LoVo (cell line): Measurements from ENCODE around the gene ADIPOQ.
"Not testable (repeated sequence)": the region's sequence is repeated elsewhere in the genome, so short reads cannot be mapped to it uniquely, and the experiment has no call there.

Experiments used
- DNase-seq: peaks from one replicate; pipeline ENCODE4 v3.0.0-alpha.2; 2016; ENCODE audit warnings: low spot score

Gene ADIPOQ

DNA sequence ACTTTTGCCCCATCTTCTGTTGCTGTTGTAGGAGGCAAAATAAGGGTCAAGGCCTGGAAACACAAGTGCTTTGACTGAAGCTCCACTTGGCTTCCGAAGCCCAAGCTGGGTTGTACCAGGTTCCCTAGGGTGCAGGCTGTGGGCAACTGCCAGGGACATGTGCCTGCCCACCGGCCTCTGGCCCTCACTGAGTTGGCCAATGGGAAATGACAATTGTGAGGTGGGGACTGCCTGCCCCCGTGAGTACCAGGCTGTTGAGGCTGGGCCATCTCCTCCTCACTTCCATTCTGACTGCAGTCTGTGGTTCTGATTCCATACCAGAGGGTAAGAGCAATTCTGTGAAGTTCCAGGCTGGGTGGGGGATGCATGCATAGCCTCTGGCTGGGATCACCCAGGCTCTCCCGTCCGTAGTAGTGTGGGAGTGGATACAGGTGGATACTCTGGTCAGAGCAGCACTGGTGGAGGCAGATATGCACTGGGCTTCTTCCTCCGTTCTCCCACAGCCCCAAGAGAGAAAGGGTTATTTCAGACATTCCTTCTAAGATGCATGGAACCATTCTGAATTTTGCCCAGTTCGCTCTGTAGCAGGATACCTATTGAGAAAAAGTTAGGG is at the start of gene ADIPOQ:
TSS of gene ADIPOQ (plus strand) at position 285 of the 613 bp plus-strand sequence. CDS start 10,349 bp downstream, outside the sequence.
- DNase-seq = no peak

- no peak for DNase-seq
Measured at GRCh38 chr3:186798239-186798874, 44.2 kb upstream of the ADIPOQ start.

DNA sequence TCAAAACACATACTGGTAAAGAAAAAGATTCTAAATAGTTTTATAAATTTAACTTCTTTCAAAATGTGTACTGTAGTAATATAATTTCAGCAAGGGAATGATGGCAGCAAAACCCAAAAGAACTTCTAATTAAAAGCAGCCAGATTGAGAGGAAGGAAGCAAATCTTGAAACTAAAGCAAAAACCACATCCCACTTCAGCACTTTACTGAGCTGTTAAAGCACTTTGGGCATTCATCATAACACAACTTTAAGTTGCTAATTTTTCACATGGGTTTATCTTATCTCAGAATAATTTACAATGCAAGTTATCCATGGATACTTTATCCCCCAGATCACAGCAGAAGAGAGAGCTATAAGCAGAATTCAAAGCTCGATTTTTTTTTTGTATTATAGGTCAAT is 42.2 kb upstream of the ADIPOQ start:
- no peak for DNase-seq

- no peak for DNase-seq
Measured at GRCh38 chr3:186802701-186803100, 39.8 kb upstream of the ADIPOQ start.

- DNase-seq = not testable (repeated sequence)
Measured at GRCh38 chr3:186803447-186803846, 39.1 kb upstream of the ADIPOQ start.

- peak; percentile 82 for DNase-seq
Measured at GRCh38 chr3:186806089-186807055, 36.1 kb upstream of the ADIPOQ start, which contains the start of gene RFC4. Gene RFC4 (minus strand): TSS chr3:186806482. CDS start chr3:186804713, 1,769 bp downstream.

GRCh38 chr3:186807231-186807630 is 35.3 kb upstream of the ADIPOQ start:
- DNase-seq = no peak

GRCh38 chr3:186810336-186810996 is 32.0 kb upstream of the ADIPOQ start:
- DNase-seq = no peak

DNA sequence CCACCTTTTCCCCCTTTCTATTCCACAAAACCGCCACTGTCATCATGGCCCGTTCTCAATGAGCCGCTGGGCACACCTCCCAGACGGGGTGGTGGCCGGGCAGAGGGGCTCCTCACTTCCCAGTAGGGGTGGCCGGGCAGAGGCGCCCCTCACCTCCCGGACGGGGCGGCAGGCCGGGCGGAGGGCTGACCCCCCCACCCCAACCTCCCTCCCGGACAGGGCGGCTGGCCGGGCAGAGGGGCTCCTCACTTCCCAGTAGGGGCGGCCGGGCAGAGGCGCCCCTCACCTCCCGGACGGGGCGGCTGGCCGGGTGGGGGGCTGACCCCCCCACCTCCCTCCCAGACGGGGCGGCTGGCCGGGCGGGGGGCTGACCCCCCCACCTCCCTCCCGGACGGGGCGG is 31.2 kb upstream of the ADIPOQ start:
- DNase-seq = not testable (repeated sequence)

- no peak for DNase-seq
Measured at GRCh38 chr3:186814100-186814499, 28.4 kb upstream of the ADIPOQ start.

DNA sequence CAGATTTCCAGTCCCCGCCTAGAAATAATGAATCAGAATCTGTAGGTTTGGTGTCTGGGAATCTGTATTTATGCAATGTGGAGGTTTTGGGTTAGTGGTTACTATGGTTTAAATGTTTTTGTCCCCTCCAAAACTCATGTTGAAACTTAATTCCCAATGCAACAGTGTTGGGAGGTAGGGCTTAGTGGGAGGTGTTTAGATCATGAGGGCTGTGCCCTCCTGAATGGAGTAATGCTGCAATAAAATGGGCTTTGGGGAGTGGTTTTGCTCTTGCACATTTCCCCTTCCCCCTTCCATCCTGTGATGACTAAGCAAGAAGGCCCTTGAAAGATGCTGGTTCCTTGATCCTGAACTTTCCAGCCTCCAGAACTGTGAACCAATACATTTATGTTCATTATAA is 27.1 kb upstream of the ADIPOQ start:
- peak; percentile 16 for DNase-seq

DNA sequence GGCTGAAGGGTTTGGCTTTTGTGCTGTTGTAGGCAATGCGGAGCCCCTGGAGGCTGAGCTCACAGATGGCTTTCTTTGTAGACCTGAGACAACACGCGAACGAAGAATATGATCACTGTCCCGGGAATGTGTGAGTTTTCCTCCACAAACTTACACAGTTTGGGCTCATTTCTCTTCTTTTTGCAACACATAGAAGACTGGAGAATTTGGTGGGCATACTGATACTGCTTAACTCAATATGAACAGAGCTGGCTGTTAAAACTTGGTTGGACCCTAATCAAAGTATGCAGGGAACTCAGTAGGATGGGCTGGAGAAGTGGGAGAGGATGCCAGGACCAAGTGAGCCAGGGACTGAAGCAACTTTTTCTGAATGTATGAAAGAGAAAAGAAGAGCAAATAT is 24.0 kb upstream of the ADIPOQ start:
- no peak for DNase-seq

GRCh38 chr3:186818956-186819355 is 23.6 kb upstream of the ADIPOQ start:
- no peak for DNase-seq

DNA sequence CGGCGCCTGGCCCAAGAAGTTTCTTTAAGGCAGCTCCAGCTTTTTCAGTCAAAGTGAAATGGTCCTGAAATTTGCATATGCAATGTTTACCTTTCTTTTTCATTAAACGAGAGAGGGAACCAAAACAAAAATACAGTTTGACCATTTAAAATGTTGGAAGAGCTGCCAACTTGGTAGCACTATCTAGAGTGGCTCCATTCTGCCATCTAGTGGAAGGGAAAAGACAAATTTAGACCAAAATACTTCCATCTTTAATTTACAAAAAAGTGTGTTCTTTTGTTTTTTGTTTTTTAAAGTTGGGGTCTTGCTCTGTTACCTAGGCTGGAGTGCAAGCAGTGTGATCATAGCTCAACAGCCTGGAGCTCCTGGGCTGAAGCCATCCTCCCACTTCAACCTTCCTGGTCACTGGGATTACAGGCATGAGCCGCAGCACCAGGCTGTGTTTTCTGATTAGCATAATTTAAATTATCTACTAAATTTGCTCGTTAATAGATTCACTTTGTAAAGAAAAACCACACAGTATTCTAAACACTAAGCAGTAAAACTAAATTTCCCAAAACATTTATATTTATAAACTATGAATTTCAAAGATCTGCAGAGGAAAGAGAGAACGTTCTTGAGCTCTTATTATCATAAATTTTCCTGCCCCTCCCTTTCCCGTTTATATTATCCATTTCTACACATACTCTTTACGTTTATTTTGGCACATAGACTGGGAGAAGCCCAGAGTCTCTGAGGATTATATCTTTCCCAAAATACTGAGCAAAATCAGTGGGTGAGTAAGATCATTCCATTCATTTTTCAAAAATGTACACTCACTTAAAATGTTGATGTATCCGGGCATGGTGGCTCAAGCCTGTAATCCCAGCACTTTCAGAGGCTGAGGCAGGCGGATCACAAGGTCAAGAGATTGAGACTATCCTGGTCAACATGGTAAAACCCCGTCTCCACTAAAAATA is 20.8 kb upstream of the ADIPOQ start:
- DNase-seq = peak; percentile 47

DNA sequence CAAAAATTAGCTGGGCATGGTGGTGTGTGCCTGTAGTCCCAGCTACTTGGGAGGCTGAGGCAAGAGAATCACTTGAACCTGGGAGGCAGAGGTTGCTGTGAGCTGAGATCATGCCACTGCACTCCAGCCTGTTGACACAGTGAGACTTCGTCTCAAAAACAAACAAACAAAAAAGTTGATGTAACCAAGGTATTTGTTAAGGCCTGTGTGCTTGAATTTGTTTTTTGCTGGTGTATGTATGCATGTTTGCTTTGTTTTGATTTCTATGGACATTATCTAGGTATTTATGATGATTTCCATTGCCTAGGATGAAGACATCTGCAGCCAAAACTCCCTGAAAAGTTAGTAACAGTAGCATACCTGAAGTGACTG is 20.1 kb upstream of the ADIPOQ start:
- DNase-seq = not testable (repeated sequence)

DNA sequence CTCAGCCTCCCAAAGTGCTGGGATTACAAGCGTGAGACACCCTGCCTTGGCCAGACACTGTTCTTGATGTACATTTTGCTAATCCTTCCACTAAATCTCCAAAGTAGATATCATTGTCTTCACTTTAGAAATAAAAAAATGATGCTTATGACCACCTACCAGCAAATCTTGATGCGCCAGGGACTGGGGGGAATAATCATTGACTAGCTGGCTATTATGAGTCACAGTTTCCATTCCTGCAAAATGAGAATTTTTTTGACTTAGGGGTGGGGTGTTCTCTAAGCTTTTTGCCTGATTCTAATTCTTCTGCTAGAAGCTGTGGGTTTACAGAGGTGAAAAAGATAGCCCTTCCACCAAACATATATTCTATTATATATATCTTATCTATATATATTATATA is 19.1 kb upstream of the ADIPOQ start:
- no peak for DNase-seq

DNA sequence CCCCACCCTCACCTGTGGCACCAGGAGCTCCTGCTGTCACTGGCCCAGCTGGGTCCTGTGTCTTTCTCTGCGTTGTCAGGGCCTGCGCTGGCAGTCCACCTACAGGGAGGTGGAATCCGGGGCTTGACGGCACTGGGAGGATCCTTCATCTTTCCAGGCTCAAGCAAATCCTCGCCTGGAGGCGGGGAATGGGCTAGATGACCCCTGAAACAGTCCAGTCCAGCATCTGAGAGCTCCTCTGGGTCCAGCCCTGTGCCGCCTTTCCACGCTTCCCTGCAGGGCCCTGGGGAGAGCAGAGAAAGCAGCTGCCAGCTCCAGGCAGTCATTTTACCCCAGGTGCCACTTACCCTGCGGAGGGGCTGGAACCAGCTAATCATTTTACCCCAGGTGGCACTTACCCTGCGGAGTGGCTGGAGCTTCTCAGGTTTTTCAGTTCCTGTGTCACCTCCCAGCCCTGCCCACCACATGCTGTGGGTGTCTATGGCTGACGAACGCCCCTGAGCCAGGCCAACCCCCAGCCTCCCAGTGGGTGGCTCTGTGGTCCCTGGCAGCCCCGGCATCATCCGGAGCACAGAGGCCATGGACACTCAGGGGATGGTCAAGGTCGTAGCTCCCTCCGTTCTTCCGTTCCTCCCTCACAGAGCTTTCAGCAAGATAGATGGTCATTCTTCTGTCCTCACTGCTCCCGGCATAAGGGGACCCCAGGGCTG is 17.9 kb upstream of the ADIPOQ start:
- no peak for DNase-seq

DNA sequence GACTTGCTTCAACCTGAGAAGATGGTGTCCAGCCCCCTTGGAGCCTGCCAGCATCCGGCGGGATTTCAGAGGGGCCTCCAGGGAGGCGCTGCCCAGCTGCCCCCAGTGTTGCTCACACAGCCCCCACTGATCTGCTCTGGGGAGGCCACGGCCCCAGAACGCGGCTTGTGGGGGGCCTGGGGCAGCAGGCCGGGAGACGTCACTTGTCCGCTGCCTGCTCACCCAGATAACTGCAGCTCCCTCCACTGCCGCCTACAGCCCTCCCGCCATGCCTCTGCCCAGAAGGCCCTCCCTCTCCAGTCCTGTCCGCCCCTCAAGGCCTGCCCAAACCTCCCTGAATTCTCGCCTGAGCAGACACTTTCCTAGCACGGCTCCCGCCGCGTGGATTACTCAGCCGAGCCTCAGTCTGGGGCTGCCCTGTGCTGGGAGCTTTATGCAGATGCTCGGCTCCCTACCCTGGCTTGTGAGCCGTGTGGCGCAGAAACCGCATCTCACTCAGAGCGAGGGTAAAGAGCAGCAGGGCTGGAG is 17.2 kb upstream of the ADIPOQ start:
- no peak for DNase-seq

DNA sequence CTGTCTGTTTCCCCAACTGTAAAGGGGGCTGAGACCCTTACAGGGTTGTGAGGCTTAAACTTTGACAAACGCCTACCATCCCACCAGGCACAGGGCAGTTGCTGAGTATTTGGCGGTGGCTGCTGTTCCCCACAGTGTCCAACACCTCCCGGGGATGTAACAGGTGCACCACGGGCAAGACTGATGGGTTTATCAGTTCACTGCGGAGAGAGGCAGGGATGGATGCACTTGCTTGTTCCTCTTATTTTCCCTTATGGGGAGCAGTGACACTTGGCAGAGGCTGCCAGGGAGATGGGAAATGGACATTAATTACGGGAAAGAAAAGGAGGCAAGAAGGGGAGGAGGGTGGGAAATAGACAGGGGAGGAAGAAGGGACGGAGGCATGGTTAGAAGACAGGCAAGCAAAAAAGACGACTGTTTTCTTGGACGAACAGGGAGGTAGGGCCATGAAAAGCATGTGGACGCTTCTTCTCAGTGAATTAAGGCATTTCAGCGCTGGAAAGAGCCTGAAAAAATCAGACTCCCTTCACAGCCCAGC is 16.6 kb upstream of the ADIPOQ start:
- DNase-seq = no peak
